Ramos (cell line): Measurements from ENCODE around the gene TAS2R60.
"Not testable (repeated sequence)": the region's sequence is repeated elsewhere in the genome, so short reads cannot be mapped to it uniquely, and the experiment has no call there.

Experiments
- in situ Hi-C: fragments of 300-500 bp; cut with MboI; formaldehyde crosslinking; loops from one replicate; pipeline ENCODE4 v1.14.3; 2022; ENCODE audit warnings: low sequenced_read_pairs; ENCODE audit not compliant: unreplicated experiment

Gene TAS2R60

DNA sequence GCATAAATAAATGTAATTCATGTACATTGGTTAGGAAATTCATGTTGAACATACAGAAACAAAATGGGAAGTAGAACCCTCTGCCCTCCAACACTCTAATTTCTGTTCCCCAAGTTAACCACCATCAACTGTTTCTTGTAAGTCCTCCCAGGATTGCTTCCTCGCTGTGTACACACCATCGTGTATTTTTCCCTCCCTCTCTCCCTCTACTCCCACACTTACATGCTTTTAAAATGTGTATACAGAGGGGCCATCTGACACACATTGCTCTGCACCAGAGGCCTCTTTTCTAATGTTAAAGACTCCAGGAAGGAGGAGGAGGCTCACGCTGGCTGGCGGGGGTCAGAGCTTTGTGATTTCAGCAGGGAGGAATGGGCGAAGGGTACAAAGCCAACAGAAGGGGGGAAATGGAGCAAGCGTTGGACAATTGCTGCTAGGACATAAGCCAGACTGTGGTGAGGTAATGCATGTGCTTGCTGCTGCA is 32.7 kb upstream of the TAS2R60 start:
- in situ Hi-C loops, result loop anchor here (10.0 kb wide), 1 partner anchor 166 kb away; no protein-coding TSS in a partner anchor

DNA sequence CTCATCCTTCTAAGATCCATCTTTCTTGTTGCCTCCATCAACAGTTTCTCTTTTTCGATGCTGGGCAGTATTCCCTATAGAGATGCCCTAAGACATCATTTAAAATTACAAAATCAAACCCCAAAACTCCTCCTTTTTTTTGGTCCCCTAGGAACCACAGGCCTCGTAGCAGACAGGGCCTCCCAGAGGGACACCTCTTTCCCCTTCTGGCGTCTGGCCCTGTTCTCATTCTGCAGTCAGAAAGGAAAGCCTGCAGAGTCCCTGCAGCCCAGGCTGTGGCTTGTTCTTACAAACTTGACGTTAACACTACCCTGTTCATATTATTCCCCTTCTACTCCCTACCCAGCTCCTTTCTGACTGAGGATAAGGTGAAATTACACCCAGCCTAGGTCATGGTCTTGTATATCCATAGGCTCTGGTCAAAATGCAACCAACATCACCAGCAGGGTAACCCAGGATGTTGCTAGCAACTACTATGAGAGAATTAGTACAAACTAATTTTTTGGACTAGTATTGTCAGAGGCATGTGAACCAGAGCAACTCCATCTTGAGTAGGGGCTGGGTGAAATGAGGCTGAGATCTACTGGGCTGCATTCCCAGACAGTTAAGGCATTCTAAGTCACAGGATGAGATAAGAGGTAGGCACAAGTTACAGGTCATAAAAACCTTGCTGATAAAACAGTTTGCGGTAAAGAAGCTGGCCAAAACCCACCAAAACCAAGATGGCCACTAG is 31.1 kb upstream of the TAS2R60 start:
- in situ Hi-C loops, result loop anchor here (10.0 kb wide), 1 partner anchor 167 kb away; no protein-coding TSS in a partner anchor

DNA sequence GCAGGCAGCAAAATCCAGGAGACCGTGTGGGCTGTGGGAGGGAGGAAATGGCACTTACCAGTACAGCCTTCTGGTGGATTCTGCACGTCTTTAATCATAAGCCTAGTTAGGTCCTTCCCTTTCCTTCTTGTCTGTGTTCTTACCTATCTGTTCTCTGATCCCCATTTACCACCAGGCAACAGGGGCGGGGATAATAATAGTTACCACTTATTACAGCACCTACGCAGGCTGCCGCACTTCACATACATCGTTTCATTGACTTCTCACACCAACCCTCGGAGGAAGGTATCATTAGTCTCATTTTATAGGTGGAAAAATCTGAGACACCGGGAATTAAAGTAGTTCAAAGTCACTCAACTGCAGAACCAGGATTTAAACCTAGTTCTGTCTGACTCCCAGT is 30.1 kb upstream of the TAS2R60 start:
- in situ Hi-C loops, result loop anchor here (10.0 kb wide), 1 partner anchor 168 kb away; no protein-coding TSS in a partner anchor

DNA sequence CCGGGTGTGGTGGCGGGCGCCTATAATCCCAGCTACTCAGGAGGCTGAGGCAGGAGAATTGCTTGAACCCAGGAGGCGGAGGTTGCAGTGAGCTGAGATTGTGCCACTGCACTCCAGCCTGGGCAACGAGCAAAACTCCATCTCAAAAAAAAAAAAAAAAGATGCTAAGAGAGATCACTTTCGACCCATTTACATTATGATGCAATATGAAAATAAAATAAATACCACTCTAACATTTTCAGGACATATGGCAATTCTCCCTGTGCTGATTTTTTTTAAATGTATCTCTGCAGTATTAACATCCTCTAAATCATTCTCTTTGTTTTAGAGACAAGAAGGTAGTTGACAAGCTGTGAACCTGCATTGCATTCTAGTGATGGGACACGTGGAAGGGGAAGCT is 28.0 kb upstream of the TAS2R60 start:
- in situ Hi-C loops, result loop anchor here (10.0 kb wide), 1 partner anchor 170 kb away; no protein-coding TSS in a partner anchor

DNA sequence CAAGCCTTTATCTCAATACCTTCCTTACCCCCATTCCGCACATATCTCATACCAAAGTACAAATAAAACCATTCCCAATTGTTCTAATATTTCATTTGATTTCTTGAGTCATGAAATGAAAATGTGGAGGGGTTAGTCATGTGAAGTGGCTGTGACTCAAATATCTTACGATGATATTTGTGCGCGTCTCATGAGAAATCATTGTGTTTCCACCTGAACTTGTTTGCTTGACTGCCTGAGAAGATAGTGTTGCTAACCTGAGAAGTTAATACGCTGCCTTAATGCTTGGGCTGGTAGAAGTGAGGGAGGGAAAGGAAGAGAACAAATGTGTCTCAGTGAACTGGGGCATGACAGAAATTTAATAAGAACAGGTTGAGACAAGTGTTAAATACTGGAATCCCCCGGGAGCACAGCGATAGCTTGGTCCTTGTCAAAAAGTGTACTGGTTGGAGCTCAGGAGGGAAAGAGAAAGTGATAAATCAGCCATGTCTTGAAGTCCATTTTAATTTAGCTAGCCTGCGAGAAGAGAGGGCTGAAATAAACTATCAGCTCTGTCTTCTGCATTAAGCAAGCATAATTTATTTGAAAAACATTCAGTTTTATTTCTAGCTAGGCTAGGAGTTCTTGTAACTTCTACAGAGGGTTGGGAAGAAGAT is 27.4 kb upstream of the TAS2R60 start:
- in situ Hi-C loops, result loop anchor here (10.0 kb wide), 1 partner anchor 171 kb away; no protein-coding TSS in a partner anchor

DNA sequence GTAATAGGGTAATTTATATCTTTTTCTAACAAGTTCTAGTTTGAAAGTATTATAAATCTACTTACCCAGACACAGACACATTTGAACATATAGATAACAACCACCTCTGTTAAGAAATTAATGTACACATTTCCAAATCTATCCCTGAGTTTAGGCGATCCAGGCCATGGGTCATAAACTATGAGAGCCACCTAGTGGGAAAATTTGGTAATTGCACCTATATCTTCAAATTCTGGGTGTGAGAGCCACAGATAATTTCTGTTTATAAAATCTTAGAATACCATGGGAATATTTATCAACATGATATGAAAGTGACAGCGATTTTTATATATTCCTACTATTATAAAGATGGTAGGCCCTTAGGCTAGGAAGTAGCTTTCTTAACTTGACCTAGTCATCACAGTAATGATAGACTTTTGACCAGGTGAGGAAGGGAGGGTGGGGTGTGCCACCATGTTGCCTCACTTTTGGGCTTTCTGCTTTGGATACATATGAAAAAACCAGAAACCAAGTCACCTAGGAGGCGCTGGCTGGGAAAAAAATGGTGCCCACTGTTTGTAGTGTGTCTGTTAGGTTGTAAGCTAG is 26.6 kb upstream of the TAS2R60 start:
- in situ Hi-C loops, result loop anchor here (10.0 kb wide), 1 partner anchor 172 kb away; no protein-coding TSS in a partner anchor

GRCh38 chr7:143417734-143418383 is 25.4 kb upstream of the TAS2R60 start:
- in situ Hi-C loops, result loop anchor here (10.0 kb wide), 1 partner anchor 173 kb away; no protein-coding TSS in a partner anchor

GRCh38 chr7:143418681-143419458 is 24.4 kb upstream of the TAS2R60 start:
- in situ Hi-C loops, result loop anchor here (10.0 kb wide), 1 partner anchor 174 kb away; no protein-coding TSS in a partner anchor

- in situ Hi-C loops, result loop anchor here (10.0 kb wide), 1 partner anchor 175 kb away; no protein-coding TSS in a partner anchor
These were observed 23.4 kb upstream of the TAS2R60 start for GRCh38 chr7:143419880-143420279.

- in situ Hi-C loops, result not testable (repeated sequence)
These were observed 22.6 kb upstream of the TAS2R60 start for GRCh38 chr7:143420624-143421023.

- in situ Hi-C loops, result no loop called here
These were observed 21.2 kb upstream of the TAS2R60 start for GRCh38 chr7:143422033-143422432.

- in situ Hi-C loops, result not testable (repeated sequence)
These were observed 18.8 kb upstream of the TAS2R60 start for GRCh38 chr7:143424476-143424875.

- in situ Hi-C loops, result no loop called here
These were observed 16.6 kb upstream of the TAS2R60 start for GRCh38 chr7:143426479-143427142.

DNA sequence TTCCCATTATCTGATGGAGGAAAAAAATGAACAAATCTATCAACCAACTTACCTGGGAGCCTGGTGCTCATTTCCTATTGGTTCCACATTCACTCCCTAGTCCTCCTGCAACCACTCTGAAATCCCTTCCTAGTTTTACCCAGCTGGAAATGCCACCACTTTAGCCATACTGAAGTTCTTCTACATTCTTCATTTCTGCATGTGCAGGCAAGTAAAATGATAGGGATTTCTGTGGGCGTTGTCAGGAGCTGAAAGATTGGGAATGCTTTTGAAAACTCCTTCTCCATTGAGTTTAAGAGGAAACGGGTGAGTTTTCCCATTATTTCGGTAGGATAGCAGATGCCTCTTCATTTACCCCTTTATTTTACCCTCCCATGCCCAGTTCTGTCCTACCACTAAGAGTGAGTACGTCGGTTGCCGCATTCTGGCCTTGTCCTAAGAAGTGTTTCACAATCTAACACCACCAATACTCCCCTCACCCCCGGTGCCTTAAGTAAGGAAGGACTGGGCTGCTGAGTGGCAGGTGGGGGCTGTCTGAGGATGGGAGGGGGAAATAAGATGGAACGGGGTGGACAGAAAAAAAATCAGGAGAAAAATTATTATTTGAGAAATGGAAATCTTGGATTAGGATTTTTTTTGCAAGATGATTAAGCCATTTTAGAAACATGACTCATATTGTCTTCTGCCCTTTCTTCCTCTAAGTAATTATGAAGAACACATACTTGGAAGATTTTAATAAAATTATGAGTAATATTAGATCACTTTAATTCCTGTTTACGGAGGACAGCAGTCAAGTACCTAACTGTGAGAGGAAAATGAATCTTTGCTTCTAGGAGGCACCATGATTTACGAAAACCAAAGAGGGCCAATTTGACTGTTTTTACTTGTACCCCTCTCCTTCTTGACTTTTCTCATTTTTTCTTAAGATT is 13.2 kb upstream of the TAS2R60 start:
- in situ Hi-C loops, result no loop called here

DNA sequence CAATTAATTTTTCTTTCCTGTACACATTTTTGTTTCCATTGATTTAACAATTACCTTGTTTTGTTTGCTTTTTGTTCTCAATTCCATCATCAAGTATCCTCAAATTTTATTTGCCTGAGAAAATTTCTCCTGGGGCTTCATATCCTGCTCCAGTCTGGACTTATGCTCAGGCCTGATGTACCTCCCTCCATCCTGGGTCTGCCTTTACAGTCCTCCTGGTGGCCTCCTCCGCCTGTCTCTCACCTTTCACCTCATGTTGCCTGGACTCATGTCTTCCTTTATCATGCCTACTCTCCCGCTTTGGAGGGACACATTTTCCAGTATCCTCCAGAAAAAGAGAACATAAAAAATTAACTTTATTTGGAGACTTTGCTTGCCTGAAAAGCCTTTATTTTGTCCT is 12.1 kb upstream of the TAS2R60 start:
- in situ Hi-C loops, result no loop called here

GRCh38 chr7:143433759-143434158 is 9.5 kb upstream of the TAS2R60 start:
- in situ Hi-C loops, result no loop called here

GRCh38 chr7:143434660-143435059 is 8.6 kb upstream of the TAS2R60 start:
- in situ Hi-C loops, result no loop called here

DNA sequence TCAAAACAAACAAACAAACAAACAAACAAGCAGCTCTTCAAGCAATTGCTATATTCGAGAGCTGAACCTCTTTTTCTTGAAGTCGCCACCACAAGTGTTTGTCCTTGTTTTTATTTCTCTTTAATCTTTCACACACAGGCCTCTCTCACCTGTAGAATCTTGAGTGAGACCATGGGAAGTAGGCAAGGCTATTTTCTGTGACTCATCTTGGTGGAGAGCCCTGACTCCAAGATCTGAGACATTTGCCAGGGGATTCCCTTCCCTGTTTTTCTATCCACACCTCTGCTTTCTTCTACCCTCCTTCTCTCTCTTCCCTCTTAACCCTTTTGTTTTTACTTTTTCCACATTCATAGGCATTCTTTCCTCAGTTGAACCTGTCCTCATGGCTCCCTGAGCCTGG is 8.0 kb upstream of the TAS2R60 start:
- in situ Hi-C loops, result no loop called here
